Right ventricle myocardium inferior (tissue), 1 donor: ENCODE measurements around the gene CIB4. TPM values are rescaled to one million over a fixed set of nuclear protein-coding genes. Genes with fewer than 3 reads are reported as not detected.

Source experiments
- ATAC-seq: fragments of 200-7000 bp; cut with Tn5 transposase; one replicate; pipeline ENCODE4 v1.9.1; 2020; ENCODE audit warnings: mild to moderate bottlenecking, moderate library complexity
- DNase-seq: peaks from one replicate; pipeline ENCODE4 v3.0.0; 2021; ENCODE audit errors: missing footprints
- intact Hi-C: fragments of 100-400 bp; cut with DNase I; formaldehyde crosslinking; loops from one replicate; pipeline ENCODE4 v1.11.0; 2022
- total RNA-seq: library from RNA; stranded (reverse); fragmentation: NEBNext Ultra II Directional; extraction: Animal tissue kit (Norgen Biotek cat#: 25700); gene quantifications from one replicate; pipeline ENCODE4 v1.2.1, GENCODE V29; 2021
- donor health status: DM: no; HTN: yes; CAD: no; lungs with severe emphysema.

CIB4 gene
- total RNA-seq, 1 donor from 2014 or later, result not detected

DNA sequence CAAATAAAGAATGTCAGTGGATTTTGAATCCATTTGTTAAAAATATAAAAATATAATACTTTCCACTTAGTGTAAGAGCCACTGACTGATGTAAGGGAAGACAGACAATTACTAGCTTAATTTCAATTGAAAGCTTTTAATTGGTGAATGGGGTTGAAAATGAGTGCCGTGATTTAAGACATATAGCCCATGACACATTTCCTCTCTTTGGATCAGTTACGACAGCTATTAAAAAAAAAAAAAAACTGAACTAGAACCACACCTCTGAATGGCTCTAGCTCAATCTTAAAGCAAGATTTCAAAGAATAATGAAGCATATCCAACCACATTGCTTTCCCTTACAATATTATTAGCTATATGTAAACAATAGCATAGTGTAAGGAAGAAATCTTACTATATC, 44.0 kb downstream of the CIB4 start:
- no peak for DNase-seq
- no peak for ATAC-seq
- intact Hi-C loops, result no loop called here

DNA sequence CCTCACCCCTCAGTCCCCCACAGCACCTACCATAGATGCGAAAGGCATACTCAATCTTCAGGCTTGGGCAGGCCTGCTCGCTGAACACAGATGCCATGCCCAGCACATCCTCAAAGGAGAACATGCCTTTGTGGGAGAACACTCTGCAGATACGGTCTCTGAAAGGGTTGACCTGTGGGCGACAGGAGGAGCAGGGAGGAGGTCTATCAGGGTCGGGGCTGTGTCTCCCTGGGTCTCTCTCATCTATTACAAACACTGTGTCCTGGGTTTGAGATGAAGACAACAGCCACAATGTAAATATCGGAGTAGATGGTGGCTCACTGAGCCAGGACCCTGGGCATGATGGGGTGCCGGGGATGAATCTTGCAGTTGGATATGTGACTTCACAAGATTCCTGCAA, 46.0 kb downstream of the CIB4 start:
- DNase-seq (no peak), ATAC-seq (no peak)

DNA sequence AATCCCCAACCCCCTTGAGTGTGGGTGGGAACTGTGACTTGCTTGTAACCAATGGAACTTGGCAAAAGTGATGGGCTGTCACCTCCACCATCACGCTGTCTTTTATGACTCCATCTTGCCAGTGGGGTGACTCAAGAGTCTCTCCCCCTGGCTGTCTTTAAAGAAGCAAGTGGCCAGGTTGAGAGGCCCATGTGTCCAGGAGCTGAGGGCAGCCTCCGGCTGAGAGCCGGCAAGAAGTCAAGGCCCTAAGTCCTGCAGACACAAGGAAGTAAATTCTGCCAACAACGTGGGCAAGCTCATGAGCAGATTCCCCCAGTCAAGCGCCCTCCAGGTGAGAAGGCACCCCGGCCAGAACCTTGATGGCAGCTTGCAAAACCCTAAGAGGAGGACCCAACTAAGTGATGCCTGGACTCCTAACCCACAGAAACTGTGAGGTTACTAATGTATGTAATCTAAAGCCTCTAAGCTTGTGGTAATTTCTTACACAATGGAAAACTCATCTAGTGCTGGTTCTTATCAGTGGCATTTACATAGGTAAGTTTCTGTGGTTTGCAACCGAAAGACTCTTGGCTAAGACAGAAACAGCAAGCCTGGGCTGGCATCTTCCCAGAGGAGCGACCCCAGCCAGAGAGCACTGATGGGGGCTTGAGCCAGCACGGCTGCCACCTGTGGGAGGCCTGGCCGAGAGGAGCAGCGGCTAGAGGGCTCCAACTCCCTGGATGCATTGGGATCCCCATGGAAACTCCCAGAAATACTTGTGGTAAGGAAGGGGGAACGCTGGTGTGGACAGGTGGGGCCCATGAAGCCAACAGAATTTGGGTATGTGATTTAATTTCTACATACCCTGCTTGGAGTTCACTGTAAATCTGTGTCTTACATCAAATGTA, 49.3 kb downstream of the CIB4 start:
- ATAC-seq, result no peak
- intact Hi-C loops, result no loop called here
- no peak for DNase-seq

More for the DNA sequence above, 46.0 kb downstream of the CIB4 start:
- intact Hi-C loops, result no loop called here

DNA sequence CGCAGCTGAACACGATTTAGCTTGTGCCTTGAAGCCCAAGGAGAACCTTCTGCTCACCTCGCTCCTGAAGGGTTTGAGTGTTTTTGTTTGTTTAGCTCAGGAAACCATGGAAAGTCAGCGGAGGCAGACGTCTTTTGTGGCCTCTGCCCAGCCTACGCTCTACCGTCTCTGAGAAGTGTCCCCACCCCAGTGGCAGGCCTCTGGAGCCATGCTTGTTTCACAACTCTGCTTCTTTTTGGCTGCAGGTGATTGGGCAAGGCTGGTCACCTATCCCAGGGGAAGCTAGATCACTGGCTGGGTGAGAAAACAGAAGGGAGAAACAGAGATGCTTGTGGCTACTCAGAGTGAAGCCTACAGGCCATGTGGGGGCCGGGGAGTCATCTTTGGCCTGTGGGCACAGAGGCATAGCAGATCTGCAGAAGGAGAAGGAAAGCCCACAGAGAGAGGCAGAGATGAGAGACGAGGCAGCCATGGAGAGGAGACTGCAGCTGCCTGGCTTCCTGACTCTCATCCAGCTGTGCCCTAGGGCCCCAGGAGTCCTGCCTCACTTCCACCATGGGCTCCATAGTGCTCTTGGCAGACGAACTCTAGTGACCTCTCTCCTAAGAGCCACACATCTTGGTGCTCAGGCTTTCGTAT, 50.1 kb downstream of the CIB4 start:
- DNase-seq (no peak), ATAC-seq (no peak)
- intact Hi-C loops, result no loop called here

DNA sequence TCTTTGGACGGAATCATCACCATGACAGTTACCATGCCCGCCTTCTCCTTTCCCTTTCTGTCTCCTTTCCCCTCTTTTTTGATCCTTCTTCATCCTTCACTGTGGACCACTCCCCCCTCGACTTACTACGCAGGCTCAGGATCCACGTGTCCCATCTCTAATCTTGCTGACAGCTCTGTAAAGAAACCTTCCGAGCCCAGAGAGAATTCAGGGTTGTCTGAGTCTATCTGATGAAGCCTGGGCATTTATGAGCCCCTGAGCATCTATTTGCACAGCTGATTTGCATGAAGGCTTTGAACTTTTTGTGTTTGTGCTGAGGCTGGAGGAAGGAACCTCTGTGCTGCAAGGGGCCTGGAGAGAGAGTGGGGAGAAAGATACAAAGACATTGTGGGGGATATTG, 50.7 kb downstream of the CIB4 start:
- no peak for DNase-seq
- intact Hi-C loops, result no loop called here
- ATAC-seq, result no peak

DNA sequence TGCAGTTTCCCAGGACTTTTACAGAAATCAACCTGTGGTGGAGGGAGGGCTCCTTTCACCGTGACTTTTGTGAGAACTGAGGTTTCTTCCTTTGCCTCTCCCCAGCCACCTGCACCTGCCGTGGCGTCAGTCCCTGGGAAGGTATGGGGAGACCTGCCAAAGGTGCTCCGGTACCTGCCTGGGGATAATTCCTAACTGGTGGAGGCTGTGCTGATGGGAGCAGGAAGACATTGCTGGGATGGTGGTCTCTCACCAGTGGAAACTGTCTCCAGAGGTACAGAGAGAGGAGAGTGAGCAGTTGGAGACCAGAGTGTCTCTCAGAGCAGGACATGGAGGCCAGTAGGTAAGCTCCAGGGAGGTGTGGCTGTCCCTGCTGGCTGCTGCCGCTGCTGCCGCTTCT, 52.6 kb downstream of the CIB4 start:
- intact Hi-C loops, result no loop called here
- no peak for ATAC-seq
- no peak for DNase-seq

DNA sequence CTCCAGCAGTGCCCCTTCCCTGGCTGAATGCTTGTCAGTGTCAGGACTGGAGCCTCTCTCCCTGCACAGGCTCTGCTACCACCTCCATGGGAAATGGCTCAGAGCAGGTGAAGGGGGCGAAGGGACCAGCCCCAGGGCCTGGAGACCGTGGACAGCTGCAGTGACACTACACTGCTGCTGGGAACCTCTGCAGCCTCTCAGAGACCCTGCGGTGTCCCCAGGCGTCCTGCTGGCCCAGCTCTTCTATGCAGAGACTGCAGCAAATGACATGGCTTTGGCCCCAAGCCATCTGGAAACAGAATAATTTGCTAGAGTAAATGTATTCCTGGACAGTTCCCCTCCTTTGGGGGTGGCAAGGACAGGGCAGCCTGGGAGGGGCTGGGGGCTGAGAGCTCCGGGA, 53.2 kb downstream of the CIB4 start:
- no peak for DNase-seq
- ATAC-seq, result no peak
- intact Hi-C loops, result no loop called here

DNA sequence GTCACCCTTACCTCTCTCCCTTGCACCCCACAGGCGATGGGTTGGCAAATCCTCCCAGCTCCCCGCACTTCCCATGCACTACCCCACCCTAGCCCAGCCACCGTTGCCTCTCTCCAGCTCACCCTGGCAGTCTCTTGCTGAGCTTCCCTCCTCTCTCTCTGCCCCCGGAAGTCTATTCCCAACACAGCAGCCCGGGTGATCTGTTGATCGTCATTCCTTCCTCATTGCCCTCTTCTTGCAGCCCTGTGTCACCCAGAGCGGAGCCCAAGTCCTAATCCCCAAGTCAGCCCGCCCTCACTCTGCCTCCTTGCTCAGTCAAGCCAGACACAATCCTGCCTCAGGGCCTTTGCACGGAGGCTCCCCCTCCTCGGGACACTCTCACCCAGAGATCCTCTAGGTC, 55.2 kb downstream of the CIB4 start:
- DNase-seq (no peak), ATAC-seq (no peak)
- intact Hi-C loops, result no loop called here

DNA sequence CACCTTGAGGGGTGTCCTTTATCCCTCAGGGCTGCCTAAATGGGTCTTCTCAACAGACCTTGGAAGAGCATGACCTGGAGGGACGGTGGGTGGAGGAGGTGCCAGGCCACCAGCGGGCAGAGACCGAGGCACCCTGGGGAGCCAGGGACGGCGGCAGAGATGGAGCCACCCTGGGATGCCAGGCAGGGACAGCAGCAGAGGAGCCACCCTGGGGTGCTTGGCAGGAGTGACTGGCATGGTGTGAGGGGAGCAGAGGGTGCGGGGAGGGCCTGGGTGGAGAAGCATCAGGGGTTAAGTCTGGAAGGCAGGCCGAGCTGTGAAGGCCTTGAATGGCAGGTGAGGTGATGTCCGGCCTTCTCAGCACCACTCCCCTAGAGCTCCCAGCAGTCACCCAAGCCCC, 56.1 kb downstream of the CIB4 start:
- ATAC-seq (no peak), DNase-seq (no peak)
- intact Hi-C loops, result no loop called here

DNA sequence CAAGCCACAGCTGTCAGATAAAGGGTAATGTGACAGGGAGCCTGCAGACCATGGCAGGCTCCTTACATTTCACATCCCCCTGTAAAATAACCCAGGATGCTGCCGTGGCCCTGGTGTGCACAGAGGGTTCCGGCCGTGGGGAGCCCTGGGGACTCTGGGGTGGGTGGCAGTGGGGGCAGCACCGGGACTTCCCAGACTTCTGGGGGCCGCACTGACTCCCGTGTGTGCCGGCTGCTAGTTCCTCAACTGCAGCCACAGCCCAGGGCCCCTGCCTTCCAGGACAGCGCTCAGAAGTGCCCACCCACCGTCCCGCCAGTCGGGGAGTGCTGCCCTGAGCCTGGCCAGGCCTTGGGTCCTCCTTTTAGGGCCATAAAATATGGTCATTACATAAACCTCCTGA, 56.5 kb downstream of the CIB4 start:
- ATAC-seq, result no peak
- intact Hi-C loops, result no loop called here
- DNase-seq, result no peak

DNA sequence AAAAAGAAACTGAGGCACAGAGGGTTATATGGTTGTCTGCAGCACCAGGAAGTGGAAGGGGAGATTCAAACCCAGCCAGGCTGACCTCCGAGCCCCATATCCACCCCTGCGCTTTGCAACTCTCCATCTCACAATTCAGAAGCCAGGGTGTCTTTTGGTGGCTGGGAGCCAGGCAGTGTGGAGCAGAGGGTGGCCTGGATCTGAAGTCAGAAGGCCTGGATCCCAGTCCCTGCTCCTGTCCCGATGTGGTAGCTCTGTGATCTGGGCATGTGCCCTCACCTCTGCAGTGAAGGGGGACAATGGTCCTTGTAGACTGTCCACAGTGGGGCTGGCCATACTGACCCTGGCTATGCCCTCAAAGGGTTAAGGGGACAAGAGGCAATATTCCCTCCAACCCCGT, 57.0 kb downstream of the CIB4 start:
- DNase-seq (no peak), ATAC-seq (no peak)
- intact Hi-C loops, result no loop called here

DNA sequence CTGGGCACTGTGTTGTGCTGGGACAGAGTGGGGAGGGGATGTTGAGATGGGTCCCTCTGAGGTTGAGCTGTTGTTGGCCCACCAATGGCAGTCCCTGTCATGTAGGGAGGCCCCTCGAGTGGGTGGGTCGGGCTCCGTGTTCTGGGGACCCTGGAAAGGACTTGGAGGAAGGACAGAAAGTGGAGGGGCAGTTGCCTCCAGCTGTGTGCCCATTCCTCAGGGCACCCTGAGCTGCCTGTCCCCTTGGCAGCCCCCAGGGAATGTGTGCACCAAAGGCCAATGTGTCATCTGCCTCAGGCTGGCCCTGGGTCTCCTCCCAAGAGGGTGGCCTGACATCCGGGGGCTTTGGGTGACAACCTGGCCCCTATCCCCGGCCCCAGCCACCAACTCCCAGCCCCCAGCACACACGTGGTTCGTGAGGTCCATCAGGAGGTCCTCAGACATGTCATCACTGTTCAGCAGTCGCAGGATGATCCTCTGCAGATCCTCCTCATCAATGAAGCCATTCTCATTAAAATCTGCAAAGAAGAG, 57.7 kb downstream of the CIB4 start:
- intact Hi-C loops, result no loop called here
- ATAC-seq (no peak), DNase-seq (no peak)

DNA sequence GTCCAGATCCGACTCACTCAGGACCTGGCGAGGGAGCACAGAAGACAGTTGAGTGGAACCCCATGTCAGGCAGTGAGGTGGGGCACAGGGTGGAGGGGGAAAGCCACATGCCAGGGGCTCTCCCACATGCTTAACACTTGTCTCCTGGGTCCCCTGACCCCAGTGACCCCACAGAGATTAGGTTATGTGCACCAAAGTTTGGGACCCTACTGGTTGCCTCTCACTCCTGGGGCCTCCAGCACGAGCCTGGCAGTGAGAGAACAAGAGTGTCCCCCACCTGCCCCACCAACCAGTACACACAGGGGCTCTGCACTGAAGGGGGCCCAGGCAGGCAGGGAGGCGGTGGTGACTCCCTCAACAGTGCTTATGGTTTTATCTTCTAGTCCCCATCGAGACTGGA, 58.3 kb downstream of the CIB4 start:
- DNase-seq, result no peak
- no peak for ATAC-seq
- intact Hi-C loops, result no loop called here

DNA sequence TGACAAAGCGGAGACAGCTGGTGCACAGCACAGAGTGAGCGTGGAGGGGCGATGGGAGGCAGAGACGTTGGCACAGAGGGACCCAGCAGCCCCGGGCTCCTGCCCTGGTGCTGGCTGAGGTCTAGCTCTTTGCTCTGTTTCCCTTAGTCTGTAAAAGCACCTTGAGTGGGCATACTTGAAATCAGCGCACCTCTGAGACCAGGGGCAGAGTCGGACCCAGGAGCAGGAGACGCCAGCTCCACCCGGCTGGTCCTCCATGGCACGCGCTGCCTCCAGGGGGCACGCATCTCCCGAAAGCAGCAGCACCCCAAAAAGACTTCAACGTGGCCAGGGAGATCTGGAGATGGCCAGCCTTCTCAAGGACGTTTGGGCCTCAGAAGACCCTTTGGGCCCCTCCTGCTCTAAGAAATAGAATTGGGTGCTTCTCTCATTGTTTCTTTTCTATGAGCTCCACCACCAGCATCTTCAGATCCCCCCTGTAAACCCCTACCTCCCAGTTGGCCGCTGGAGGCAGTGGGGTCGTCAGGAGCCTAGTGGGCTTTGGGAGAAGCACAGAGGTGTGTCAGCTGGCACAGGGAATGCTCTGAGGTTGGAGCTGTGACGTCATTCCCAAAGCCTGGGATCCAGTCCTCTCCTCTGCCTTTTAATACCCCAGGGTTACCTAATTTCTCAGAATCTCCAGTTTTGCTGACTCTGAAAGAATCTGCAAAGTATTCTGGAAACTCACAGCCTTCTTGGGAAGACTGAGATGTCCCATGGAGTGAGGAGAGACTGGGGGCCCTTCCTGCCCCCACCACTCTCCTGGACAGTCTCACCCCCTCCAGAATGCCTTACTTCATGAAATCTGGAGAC, 58.9 kb downstream of the CIB4 start:
- no peak for ATAC-seq
- intact Hi-C loops, result no loop called here
- DNase-seq, result no peak

DNA sequence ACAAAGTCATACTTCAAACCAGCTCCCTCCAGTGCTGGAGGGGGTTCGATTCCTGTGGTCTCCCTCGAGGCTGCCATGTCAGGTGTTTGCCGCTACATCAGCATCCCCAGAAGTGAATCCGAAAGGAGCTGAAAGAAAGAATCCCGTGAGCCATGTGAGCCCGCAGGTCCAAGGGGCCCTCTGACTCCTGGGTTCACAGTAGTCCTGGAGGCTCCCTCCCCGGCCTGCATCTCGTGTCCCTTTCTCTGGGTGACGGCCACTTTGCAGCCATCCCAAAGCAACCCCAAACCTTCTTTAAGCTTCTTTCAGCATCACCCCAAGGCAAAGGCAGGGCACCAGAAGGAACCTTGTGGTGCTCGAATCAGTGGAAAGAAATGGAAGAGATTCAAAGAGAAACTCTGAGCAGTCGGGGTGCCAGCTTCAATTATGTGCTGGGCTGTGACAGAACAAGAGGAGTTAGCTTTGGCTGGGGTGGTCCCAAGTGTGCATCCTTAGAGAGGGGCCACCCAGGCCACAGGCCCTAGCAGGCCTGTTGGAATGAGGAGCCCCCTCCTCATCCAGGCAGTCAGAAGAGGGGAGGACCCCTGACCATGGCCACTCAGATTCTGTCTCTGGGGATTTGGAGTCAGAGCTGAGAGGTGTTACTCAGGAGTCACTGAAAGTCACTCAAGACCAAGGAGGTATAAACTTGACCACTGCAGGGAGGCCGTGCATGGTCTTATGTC, 59.7 kb downstream of the CIB4 start:
- intact Hi-C loops, result no loop called here
- no peak for ATAC-seq
- no peak for DNase-seq

DNA sequence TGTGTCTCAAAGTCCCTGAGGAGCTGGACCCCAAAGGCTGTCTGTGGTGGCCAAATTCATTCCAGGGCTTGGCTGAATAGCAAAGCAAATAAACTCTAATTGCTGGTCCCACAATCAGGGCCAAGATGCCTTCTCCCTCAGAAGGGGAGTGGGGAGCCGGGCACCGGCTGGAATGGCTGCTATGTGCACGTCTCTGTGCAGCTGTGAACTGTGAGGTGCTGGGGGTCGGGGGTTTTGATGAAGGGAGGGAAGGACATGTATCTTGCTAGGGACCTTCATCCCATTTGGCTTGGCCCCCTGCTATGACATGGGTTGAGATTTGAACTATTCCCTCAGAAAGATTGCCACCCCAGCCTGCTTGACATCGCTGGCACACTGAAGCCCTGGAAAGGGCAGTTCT, 60.4 kb downstream of the CIB4 start:
- no peak for ATAC-seq
- intact Hi-C loops, result no loop called here
- no peak for DNase-seq

DNA sequence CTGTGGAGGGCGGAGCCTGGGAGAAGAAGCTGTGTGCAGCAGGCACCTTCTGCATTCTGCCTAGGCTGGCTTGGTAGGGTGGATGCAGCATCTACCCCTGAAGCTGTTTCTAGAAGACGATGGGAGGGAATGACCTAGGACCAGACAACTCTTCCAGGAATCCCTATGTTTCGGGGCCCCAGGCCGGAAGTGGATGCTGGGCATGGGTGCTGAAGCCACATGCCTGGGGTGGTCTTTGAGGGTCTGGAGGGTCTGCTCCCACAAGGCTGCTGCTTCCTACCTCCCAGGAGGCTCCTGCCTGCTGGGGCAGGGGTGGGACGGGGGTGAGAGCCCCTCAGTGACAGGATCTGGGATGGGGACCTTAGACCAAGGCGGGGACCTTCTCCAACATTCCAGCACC, 61.0 kb downstream of the CIB4 start:
- no peak for ATAC-seq
- intact Hi-C loops, result no loop called here
- no peak for DNase-seq

DNA sequence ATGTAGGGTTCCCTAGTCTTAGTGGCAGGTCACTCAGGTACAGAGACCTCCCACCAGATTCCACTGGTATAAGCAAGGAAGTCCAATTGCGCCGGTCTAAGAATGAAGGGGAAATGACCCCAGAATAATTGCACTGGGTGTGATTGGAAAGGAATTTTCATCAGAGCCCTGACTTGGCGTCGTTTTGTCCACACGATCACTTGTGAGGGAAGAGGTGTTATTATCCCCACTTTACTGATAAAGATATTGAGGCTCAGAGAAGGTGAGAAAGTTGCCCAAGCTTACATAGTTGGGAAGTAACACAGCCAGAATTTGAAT, 61.5 kb downstream of the CIB4 start:
- DNase-seq (no peak), ATAC-seq (no peak)
- intact Hi-C loops, result no loop called here
